A549 (cell line): ENCODE data around the gene SNTG2. TPM values are rescaled to one million over a fixed set of nuclear protein-coding genes. Genes with fewer than 3 reads are reported as not detected.

Source experiments
- ATAC-seq, 2 experiments: fragments of 200-7000 bp in 1 of 2; fragments of >200 bp in 1 of 2; cut with Nextera tagmentation in 1 of 2; cut with Tn5 transposase in 1 of 2; 3 replicates each; pipeline versions ENCODE4 v1.8.0 to v1.9.1; 2018 to 2020; ENCODE audit warnings: mild to moderate bottlenecking in 1 of 2, moderate library complexity in 1 of 2
- CTCF ChIA-PET: fragments of 300-600 bp; sonication (Branson Sonifier 250); formaldehyde crosslinking; extraction: SDS; loops from one replicate; lab custom pipeline; 2021; ENCODE audit warnings: antibody characterized with exemption, inconsistent platforms; lab: Yijun Ruan, JAX
- POLR2A ChIA-PET: fragments of 350-600 bp; formaldehyde crosslinking; extraction: SDS; loops from one replicate; lab custom pipeline; 2021; ENCODE audit warnings: antibody characterized with exemption, inconsistent platforms; lab: Yijun Ruan, JAX
- DNase-seq, 2 experiments: peaks; one replicate each; pipeline versions ENCODE4 v3.0.0 to v3.0.0-alpha.2; 2011 to 2016; ENCODE audit warnings: low read depth in 1 of 2, low spot score in 1 of 2
- FAIRE-seq: peaks from 2 replicates; lab custom pipeline; 2011; peaks lifted over from hg19 to GRCh38; lab: Jason Lieb, UNC
- H3K27ac ChIP-seq, 2 experiments: fragments of >200 bp; sonication (Bioruptor Twin); formaldehyde crosslinking; 3 replicates each; pipeline ENCODE4 v1.5.1; 2016 to 2017
- H3K4me1 ChIP-seq: fragments of >200 bp; sonication (Bioruptor Twin); formaldehyde crosslinking; 3 replicates; pipeline ENCODE4 v1.6.1; 2016
- H3K4me2 ChIP-seq: fragments of >200 bp; sonication (Bioruptor Twin); formaldehyde crosslinking; 3 replicates; pipeline ENCODE4 v1.6.1; 2016
- H3K4me3 ChIP-seq: fragments of >200 bp; sonication (Bioruptor Twin); formaldehyde crosslinking; 3 replicates; pipeline ENCODE4 v1.5.1; 2016
- H3K9me3 ChIP-seq: fragments of >200 bp; sonication (Bioruptor Twin); formaldehyde crosslinking; 3 replicates; pipeline ENCODE4 v1.6.1; 2016
- EHMT2 ChIP-seq: fragments of 200-600 bp; sonication (generic); IDR thresholded peaks from 2 replicates; pipeline ENCODE4 v1.6.1; 2016; ENCODE audit warnings: antibody characterized with exemption, low read depth, mild to moderate bottlenecking, moderate library complexity
- ESRRA ChIP-seq: fragments of 150-350 bp; IDR thresholded peaks from 2 replicates; pipeline ENCODE4 v1.6.1; 2014; ENCODE audit warnings: mild to moderate bottlenecking, low read length, borderline replicate concordance
- FOSL2 ChIP-seq, 2 experiments: fragments of 450-650 bp in 1 of 2; fragments of >200 bp in 1 of 2; sonication (Bioruptor Twin) in 1 of 2; formaldehyde crosslinking; IDR thresholded peaks; 2 replicates each; pipeline versions ENCODE4 v1.5.0 to v1.6.1; 2016 to 2020; ENCODE audit warnings: mild to moderate bottlenecking in 1 of 2, moderate library complexity in 1 of 2
- HOXA7 ChIP-seq: fragments of 250-450 bp; sonication (Bioruptor Pico); IDR thresholded peaks from 2 replicates; pipeline ENCODE4 v1.5.0; 2020; ENCODE audit warnings: mild to moderate bottlenecking, moderate library complexity
- HOXB13 ChIP-seq: fragments of 250-450 bp; sonication (Bioruptor Pico); IDR thresholded peaks from 2 replicates; pipeline ENCODE4 v1.5.0; 2020; ENCODE audit warnings: low read depth, mild to moderate bottlenecking, moderate library complexity
- KDM1A ChIP-seq: fragments of 200-600 bp; sonication (generic); IDR thresholded peaks from 2 replicates; pipeline ENCODE4 v1.6.1; 2016; ENCODE audit warnings: low read depth, mild to moderate bottlenecking
- KDM5A ChIP-seq: fragments of 200-600 bp; sonication (generic); IDR thresholded peaks from 2 replicates; pipeline ENCODE4 v1.6.1; 2016; ENCODE audit warnings: antibody characterized with exemption, mild to moderate bottlenecking
- MAFK ChIP-seq: fragments of 450-650 bp; IDR thresholded peaks from 2 replicates; pipeline ENCODE4 v1.6.1; 2014; ENCODE audit not compliant: partially characterized antibody
- MAZ ChIP-seq: fragments of 150-350 bp; IDR thresholded peaks from 2 replicates; pipeline ENCODE4 v1.6.1; 2014; ENCODE audit warnings: antibody characterized with exemption, low read depth, low read length, borderline replicate concordance
- MYC ChIP-seq: IDR thresholded peaks from 2 replicates; pipeline ENCODE4 v1.6.1; 2012; ENCODE audit warnings: mild to moderate bottlenecking, inconsistent platforms, low read length, improper control_type of control experiment, borderline replicate concordance
- NFE2L2 ChIP-seq: fragments of 150-350 bp; conservative IDR thresholded peaks from 2 replicates; pipeline ENCODE4 v1.6.1; 2014; ENCODE audit warnings: low read length
- NPAS2 ChIP-seq: fragments of 250-450 bp; sonication (Bioruptor Pico); IDR thresholded peaks from 2 replicates; pipeline ENCODE4 v1.8.0; 2022; ENCODE audit warnings: mild to moderate bottlenecking, moderate library complexity, borderline replicate concordance
- NR3C1 ChIP-seq: fragments of >200 bp; sonication (Bioruptor Twin); formaldehyde crosslinking; IDR thresholded peaks from 3 replicates; pipeline ENCODE4 v1.6.1; 2017
- PHF8 ChIP-seq: fragments of 200-600 bp; sonication (generic); IDR thresholded peaks from 2 replicates; pipeline ENCODE4 v1.6.1; 2016; ENCODE audit warnings: low read depth, mild to moderate bottlenecking, antibody characterized with exemption, moderate library complexity, borderline replicate concordance
- RARB ChIP-seq: fragments of 250-450 bp; sonication (Bioruptor Pico); IDR thresholded peaks from 2 replicates; pipeline ENCODE4 v1.8.0; 2021; ENCODE audit warnings: mild to moderate bottlenecking, moderate library complexity
- RCOR1 ChIP-seq: fragments of 150-350 bp; IDR thresholded peaks from 2 replicates; pipeline ENCODE4 v1.6.1; 2014; ENCODE audit warnings: antibody characterized with exemption, low read length, low read depth
- ZFP36 ChIP-seq: fragments of 450-650 bp; IDR thresholded peaks from 2 replicates; pipeline ENCODE4 v1.6.1; 2014; ENCODE audit warnings: borderline replicate concordance; ENCODE audit not compliant: partially characterized antibody
- WGBS: methylation state at CpG from one replicate; pipeline ENCODE4 v1.1.6; 2017; ENCODE audit errors: missing lambda C conversion rate; 5-methylcytosine and 5-hydroxymethylcytosine counted together
- polyA plus RNA-seq, 4 experiments: library from polyadenylated mRNA; depleted of rRNA in 3 of 4; stranded (reverse); fragments of >200 nt; fragmentation: RNase III in 1 of 4; extraction: RNeasy Plus Mini Kit Qiagen cat#74134 plus additional on column Dnase treatment in 1 of 4; gene quantifications; 2 replicates in 3 of 4; 3 replicates in 1 of 4; pipeline ENCODE4 v1.2.3, GENCODE V29; 2011 to 2017
- TF ChIP-seq, protein P1 (sequence below): IDR thresholded peaks from 2 replicates; pipeline ENCODE4 v1.6.1; 2012
- TF ChIP-seq, protein P2 (sequence below): fragments of 450-650 bp; IDR thresholded peaks from 2 replicates; pipeline ENCODE4 v1.6.1; 2014; ENCODE audit warnings: antibody characterized with exemption
- TF ChIP-seq, protein P3 (sequence below): fragments of 150-350 bp; IDR thresholded peaks from 2 replicates; pipeline ENCODE4 v1.6.1; 2014; ENCODE audit warnings: low read depth, mild to moderate bottlenecking, low read length
- TF ChIP-seq, protein P4 (sequence below): fragments of 250-450 bp; sonication (Bioruptor Pico); IDR thresholded peaks from 2 replicates; pipeline ENCODE4 v1.5.0; 2020; ENCODE audit warnings: low read depth, mild to moderate bottlenecking, moderate library complexity
- TF ChIP-seq, protein P5 (sequence below): fragments of >200 bp; sonication (Bioruptor Twin); formaldehyde crosslinking; IDR thresholded peaks from 2 replicates; pipeline ENCODE4 v1.6.1; 2016
- TF ChIP-seq, protein P6 (sequence below): fragments of 250-450 bp; sonication (Bioruptor Pico); IDR thresholded peaks from 2 replicates; pipeline ENCODE4 v1.5.0; 2021; ENCODE audit warnings: mild to moderate bottlenecking, moderate library complexity, borderline replicate concordance

SNTG2 gene
- polyA plus RNA-seq, 2 of the 4 experiments (the other 2 are of a cell fraction): not detected

DNA sequence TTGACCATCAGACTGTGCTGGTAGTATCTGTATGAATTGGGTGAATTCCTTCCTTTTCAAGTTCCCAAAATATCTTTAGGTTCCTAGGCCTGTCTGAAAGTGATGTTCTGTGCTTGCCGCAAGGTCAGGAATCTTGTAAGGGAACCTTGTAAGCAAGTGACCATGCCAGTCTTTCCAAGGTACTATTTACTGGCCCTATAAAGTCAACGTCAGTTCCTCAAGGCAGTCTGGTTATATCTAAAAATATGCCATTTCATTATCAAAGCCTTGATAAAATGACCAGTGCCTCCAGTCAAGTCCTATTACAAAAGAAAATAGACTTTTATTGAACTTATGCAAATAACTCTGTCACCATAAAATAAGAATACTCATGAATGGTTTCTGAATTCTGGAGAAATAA is 374.2 kb downstream of the SNTG2 start:
- CTCF ChIA-PET: no interaction called here
- 54% methylated on average over 2 of the region's 2 CpGs for WGBS
- ATAC-seq (no peak), DNase-seq (no peak), FAIRE-seq (no peak)
- POLR2A ChIA-PET: no interaction called here
- Histone ChIP-seq H3K9me3 (no peaks in the 10 kb centered on the region), H3K4me2 (no peak overlapping the region), H3K4me3 (no peak overlapping the region), H3K27ac (no peak overlapping the region), H3K4me1 (no peaks in the 10 kb centered on the region)
- TF ChIP-seq HOXB13 (no peak), NPAS2 (CRISPR knock-in tag) (no peak), PHF8 (no peak), MYC (no peak), ZFP36 (no peak), RARB (CRISPR knock-in tag) (no peak), MAZ (no peak), NFE2L2 (no peak), ESRRA (no peak), RCOR1 (no peak), EHMT2 (no peak), MAFK (no peak), KDM5A (no peak), KDM1A (no peak), NR3C1 (no peak)
- TF ChIP-seq, protein P1, sequence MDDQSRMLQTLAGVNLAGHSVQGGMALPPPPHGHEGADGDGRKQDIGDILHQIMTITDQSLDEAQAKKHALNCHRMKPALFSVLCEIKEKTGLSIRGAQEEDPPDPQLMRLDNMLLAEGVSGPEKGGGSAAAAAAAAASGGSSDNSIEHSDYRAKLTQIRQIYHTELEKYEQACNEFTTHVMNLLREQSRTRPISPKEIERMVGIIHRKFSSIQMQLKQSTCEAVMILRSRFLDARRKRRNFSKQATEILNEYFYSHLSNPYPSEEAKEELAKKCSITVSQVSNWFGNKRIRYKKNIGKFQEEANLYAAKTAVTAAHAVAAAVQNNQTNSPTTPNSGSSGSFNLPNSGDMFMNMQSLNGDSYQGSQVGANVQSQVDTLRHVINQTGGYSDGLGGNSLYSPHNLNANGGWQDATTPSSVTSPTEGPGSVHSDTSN: no peak
- TF ChIP-seq, protein P2, sequence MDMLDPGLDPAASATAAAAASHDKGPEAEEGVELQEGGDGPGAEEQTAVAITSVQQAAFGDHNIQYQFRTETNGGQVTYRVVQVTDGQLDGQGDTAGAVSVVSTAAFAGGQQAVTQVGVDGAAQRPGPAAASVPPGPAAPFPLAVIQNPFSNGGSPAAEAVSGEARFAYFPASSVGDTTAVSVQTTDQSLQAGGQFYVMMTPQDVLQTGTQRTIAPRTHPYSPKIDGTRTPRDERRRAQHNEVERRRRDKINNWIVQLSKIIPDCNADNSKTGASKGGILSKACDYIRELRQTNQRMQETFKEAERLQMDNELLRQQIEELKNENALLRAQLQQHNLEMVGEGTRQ: no peak
- TF ChIP-seq, protein P3, sequence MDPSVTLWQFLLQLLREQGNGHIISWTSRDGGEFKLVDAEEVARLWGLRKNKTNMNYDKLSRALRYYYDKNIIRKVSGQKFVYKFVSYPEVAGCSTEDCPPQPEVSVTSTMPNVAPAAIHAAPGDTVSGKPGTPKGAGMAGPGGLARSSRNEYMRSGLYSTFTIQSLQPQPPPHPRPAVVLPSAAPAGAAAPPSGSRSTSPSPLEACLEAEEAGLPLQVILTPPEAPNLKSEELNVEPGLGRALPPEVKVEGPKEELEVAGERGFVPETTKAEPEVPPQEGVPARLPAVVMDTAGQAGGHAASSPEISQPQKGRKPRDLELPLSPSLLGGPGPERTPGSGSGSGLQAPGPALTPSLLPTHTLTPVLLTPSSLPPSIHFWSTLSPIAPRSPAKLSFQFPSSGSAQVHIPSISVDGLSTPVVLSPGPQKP: no peak
- TF ChIP-seq, protein P4, sequence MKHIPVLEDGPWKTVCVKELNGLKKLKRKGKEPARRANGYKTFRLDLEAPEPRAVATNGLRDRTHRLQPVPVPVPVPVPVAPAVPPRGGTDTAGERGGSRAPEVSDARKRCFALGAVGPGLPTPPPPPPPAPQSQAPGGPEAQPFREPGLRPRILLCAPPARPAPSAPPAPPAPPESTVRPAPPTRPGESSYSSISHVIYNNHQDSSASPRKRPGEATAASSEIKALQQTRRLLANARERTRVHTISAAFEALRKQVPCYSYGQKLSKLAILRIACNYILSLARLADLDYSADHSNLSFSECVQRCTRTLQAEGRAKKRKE (CRISPR knock-in tag): no peak
- TF ChIP-seq, protein P5, sequence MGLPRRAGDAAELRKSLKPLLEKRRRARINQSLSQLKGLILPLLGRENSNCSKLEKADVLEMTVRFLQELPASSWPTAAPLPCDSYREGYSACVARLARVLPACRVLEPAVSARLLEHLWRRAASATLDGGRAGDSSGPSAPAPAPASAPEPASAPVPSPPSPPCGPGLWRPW: no peak

DNA sequence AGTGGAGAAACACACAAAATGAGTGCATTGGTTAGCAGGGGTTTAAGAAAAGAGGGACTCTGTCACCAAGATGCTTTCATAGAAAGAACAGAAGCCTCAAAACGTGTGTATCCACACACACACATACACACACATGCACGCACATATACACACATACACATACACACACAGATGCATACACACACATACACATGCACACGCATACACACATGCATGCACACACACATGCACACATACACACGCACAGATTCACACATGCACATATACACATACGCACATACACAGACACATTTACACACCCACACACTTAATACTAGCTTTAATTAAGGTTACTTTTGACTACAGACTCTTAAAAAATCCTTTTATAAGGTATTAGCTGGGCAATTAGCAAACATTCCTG is 378.0 kb downstream of the SNTG2 start:
- CTCF ChIA-PET: interaction anchor here (1.1 kb wide), 1 partner anchor 15 kb away, joined by 3 read pairs; no protein-coding TSS in a partner anchor
- H3K4me2 ChIP-seq: no peak overlapping the region
- no peak for ATAC-seq
- no peaks in the 10 kb centered on the region for H3K4me1 ChIP-seq
- no peak overlapping the region for H3K4me3 ChIP-seq
- no peak for DNase-seq
- H3K9me3 ChIP-seq: no peaks in the 10 kb centered on the region
- POLR2A ChIA-PET: no interaction called here
- 39% methylated on average over 5 of the region's 5 CpGs for WGBS
- peak; percentile 7 for FAIRE-seq
- H3K27ac ChIP-seq: no peak overlapping the region
- TF ChIP-seq, protein P6, sequence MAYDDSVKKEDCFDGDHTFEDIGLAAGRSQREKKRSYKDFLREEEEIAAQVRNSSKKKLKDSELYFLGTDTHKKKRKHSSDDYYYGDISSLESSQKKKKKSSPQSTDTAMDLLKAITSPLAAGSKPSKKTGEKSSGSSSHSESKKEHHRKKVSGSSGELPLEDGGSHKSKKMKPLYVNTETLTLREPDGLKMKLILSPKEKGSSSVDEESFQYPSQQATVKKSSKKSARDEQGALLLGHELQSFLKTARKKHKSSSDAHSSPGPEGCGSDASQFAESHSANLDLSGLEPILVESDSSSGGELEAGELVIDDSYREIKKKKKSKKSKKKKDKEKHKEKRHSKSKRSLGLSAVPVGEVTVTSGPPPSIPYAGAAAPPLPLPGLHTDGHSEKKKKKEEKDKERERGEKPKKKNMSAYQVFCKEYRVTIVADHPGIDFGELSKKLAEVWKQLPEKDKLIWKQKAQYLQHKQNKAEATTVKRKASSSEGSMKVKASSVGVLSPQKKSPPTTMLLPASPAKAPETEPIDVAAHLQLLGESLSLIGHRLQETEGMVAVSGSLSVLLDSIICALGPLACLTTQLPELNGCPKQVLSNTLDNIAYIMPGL (CRISPR knock-in tag): no peak
- no peak for TF ChIP-seq FOSL2 (IDR thresholded peaks at IDR 0.05)
- TF ChIP-seq FOSL2 (CRISPR knock-in tag; IDR thresholded peaks at IDR 0.05): no peak
- no peak for TF ChIP-seq HOXA7 (CRISPR knock-in tag)
